GM18502 (cell line): Measurements from ENCODE around the gene ZNF793.

Experiments
- ATAC-seq: cut with Tn5 transposase; IDR thresholded peaks from one replicate; pipeline ENCODE4 v1.9.1; 2021; ENCODE audit warnings: mild to moderate bottlenecking; ENCODE audit not compliant: unreplicated experiment, poor library complexity

The ZNF793 gene

DNA sequence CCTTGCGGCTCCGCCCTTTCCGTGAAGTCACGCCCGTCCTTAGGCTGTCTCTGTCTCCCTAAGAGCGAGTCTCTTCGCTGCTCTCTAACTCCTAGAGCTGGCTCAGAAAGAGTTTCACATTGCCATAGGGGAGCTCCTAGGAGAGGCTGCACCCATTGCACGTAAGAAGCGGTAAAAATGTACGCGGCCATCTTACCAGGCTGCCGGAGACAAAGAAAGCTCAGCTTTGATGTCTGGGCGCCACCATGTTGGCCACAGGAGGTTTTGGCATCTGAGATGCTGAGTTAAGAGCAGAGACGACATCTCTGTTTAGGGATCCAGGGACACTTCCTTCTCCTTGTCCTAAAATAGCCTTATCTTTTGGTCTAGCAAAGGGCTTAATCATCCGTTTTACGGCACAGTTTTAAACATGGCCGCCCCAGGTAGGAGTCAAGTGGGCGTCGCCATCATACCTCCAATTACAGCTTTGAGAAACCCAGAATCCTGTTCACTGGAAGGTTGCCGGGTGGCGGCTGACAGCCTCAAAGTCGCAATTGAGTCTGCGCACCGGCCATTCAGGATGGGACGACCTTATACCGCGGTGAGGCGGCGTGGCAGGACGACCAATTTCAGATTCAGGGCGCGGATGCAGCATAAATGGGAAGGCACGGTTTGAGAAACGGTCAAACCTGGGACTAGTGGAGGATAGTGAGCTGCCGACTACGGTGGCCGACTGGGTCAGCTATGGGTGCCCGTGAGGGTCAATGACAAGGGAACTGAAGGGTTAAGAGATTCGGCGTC, at the start of gene ZNF793:
Gene ZNF793 (plus strand): TSS at position 553 of the 780 bp plus-strand sequence. CDS start 16,501 bp downstream, outside the sequence.
- peak; percentile 75 for ATAC-seq

DNA sequence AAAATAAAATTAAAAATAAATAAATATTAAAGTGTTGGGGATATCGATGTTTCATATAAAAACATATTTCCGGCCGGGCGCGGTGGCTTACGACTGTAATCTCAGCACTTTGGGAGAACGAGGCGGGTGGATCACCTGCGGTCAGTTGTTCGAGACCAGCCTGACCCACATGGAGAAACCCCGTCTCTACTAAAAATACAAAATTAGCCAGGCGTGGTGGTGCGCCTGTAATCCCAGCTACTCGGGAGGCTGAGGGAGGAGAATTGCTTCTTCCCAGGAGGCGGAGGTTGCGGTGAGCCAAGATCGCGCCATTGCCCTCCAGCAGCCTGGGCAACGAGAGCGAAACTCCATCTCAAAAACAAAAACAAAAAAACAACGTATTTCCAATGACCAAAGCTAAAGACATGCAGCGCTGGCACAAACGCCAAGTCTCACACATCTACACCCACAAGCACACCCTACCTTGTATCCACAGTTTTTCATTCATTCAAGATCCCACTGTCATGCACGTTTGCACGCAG, 40.4 kb upstream of the ZNF793 start:
- no peak for ATAC-seq

- peak; percentile 63 for ATAC-seq
Observed at GRCh38 chr19:37466798-37467607, 39.7 kb upstream of the ZNF793 start, which contains the start of gene ZNF569. ZNF569 (minus strand) TSS chr19:37467444; CDS start chr19:37444921, 22,523 bp downstream.

GRCh38 chr19:37467608-37468090, 39.1 kb upstream of the ZNF793 start:
- ATAC-seq = no peak

GRCh38 chr19:37468961-37469777, 37.6 kb upstream of the ZNF793 start, which contains the start of gene ZNF570:
ZNF570 (plus strand) TSS chr19:37469356; CDS start chr19:37470355, 999 bp downstream.
- ATAC-seq = peak; percentile 67

- no peak for ATAC-seq
Observed at GRCh38 chr19:37470216-37470615, 36.5 kb upstream of the ZNF793 start.

GRCh38 chr19:37472165-37472564, 34.6 kb upstream of the ZNF793 start:
- no peak for ATAC-seq

- ATAC-seq = no peak
Observed at GRCh38 chr19:37484406-37485168, 22.2 kb upstream of the ZNF793 start.

DNA sequence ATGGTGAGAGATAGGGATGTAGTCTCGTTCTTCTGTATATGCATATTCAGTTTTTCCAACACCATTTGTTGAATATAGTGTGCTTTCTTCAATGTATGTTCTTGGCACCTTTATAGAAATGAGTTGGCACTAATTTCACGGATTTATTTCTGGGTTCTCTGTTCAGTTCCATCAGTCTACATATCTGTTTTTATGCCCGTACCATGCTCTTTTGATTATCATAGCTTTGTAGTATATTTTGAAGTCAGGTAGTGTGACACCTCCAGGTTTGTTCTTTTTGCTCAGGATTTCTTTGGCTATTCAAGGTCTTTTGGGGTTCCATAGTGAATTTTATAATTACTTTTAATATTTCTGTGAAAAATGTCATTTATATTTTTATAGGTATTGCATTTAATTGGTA, 14.5 kb upstream of the ZNF793 start:
- no peak for ATAC-seq

- ATAC-seq = peak; percentile 27
Observed at GRCh38 chr19:37505958-37506386, 767 bp upstream of the ZNF793 start.

GRCh38 chr19:37507167-37507464, 377 bp downstream of the ZNF793 start:
- no peak for ATAC-seq

GRCh38 chr19:37511186-37511585, 4.4 kb downstream of the ZNF793 start:
- no peak for ATAC-seq

- ATAC-seq = no peak
Observed at GRCh38 chr19:37511821-37512220, 5.1 kb downstream of the ZNF793 start.

DNA sequence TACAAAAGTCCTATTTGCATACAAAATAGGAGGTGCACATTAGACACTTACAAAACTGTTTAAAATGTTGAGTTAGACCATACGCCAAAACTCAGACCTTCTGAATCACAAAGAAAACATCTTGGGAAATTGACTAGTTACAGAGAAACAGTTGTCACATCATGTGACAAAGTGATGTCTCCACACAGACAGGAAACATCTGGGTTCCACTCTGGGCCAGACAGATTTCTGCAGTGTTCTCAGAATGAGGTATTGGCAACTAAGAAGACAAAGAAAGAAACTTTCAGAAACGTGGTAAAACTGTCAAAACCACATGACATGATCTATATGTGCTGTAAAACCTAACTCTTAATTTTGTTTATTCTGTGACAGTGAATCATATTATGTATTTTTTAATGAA, 6.7 kb downstream of the ZNF793 start:
- no peak for ATAC-seq

DNA sequence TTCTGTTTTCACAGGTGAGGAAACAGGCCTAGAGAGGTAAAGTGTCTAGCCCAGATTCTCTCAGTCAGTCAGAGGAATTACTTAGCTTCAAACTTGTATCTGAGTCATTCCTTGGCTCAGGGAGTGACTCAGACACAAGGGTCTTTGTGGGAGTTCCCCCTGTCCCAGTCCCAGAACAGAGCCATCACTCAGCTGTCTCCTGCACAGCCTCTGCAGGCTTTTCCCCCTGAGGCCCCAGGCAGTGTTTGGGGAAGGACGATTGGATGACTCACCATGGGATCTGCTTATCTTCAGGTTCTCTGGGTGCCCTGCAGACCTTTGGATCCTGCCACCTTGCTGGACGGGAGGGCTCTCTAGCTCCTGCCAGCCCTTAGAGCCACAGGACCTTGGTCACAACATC, 13.2 kb downstream of the ZNF793 start:
- ATAC-seq = no peak

- no peak for ATAC-seq
Observed at GRCh38 chr19:37537391-37537947, 30.7 kb downstream of the ZNF793 start.

DNA sequence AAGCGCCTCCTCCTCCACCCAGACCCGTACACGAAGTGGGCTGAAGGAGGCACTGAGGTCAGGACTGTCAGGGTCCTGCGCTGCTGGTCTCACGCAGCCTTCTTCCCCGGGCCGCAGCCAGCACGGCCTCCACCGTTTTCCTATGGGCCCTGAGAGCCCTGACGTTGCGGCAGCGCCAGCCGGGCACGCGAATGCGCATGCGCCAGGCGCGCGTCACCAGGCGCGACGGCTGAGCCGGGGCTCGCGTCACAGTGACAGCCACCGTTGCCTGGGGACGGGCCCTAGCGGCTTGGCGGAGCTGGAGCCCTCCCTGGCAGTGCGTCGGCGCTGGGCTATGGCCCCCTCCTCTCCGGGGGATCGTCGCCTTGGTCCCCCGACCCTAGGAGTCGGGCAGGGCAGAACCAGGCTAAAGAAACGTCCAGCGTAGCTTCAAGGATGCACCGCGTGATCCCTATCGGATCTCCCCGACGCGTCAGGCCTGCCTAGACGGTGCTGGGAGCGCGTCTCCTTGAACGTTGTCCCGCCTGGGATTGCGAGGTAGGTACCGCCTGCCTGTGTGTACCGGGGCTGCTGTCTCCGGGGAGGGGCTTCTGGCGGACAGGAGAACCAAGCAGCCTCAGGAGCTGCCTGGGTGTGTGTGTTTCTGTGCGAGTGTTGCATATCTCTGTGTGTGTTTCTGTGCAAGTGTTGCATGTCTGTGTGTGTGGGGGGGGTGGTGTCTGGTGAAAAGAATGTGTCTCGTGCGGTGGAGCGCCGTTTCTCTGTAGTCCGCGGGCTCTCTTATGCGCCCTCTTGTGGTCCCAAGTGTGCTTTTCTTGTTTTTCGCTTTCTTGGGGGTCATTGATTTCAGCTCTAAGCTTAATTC, 44.6 kb downstream of the ZNF793 start:
- ATAC-seq = no peak

DNA sequence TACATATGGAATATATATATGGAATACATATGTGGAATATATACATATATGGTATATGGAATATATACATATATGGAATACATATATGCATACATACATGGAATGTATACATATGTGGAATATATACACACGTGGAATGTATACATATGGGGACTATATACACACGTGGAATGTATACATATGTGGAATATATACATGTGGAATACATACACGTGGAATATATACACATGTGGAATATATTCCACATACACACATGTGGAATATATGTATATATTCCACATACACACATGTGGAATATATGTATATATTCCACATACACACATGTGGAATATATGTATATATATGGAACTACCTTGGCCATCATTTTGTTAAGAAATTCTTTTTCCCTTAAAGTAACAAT, 56.8 kb downstream of the ZNF793 start:
- ATAC-seq = no peak
